Measurements from ENCODE around the gene DIAPH2. TPM values are rescaled to one million over a fixed set of nuclear protein-coding genes. Genes with fewer than 3 reads are reported as not detected.

Gene DIAPH2
- total RNA-seq, 1 donor from 2014 or later: 32.9 TPM

- TF ChIP-seq CTCF (IDR thresholded peaks at IDR 0.05): no peak
- no peaks in the 10 kb centered on the region for H3K9me3 ChIP-seq
- peak overlapping the region; percentile 70 for H3K4me3 ChIP-seq
- DNase-seq (peak; percentile 74), ATAC-seq (peak; percentile 74)
- intact Hi-C loops (cut with DNase I): no loop called here
- H3K36me3 ChIP-seq: no peaks in the 10 kb centered on the region
- H3K4me1 ChIP-seq: no peaks in the 10 kb centered on the region
- H3K27me3 ChIP-seq: no peaks in the 10 kb centered on the region
- peak overlapping the region; percentile 86 for H3K27ac ChIP-seq
These were observed 813 bp downstream of the DIAPH2 start for GRCh38 chrX:96685210-96686099.

GRCh38 chrX:96687776-96688175, 3.1 kb downstream of the DIAPH2 start:
- no peak for DNase-seq
- no peaks in the 10 kb centered on the region for H3K9me3 ChIP-seq
- no peak overlapping the region for H3K4me3 ChIP-seq
- H3K27ac ChIP-seq: no peak overlapping the region
- no peaks in the 10 kb centered on the region for H3K36me3 ChIP-seq
- H3K4me1 ChIP-seq: peaks cover 6% of the 10 kb centered on the region
- no peak for TF ChIP-seq CTCF (IDR thresholded peaks at IDR 0.05)
- H3K27me3 ChIP-seq: no peaks in the 10 kb centered on the region
- no peak for ATAC-seq
- intact Hi-C loops (cut with DNase I): no loop called here

- Histone ChIP-seq H3K9me3 (no peaks in the 10 kb centered on the region), H3K4me3 (no peak overlapping the region), H3K4me1 (peaks cover 6% of the 10 kb centered on the region), H3K36me3 (no peaks in the 10 kb centered on the region), H3K27me3 (no peaks in the 10 kb centered on the region), H3K27ac (no peak overlapping the region)
- TF ChIP-seq CTCF (IDR thresholded peaks at IDR 0.05): no peak
- ATAC-seq: no peak
- DNase-seq: no peak
- intact Hi-C loops (cut with DNase I): no loop called here
These were observed 4.1 kb downstream of the DIAPH2 start for GRCh38 chrX:96688789-96689188.

- ATAC-seq (no peak), DNase-seq (no peak)
- no peaks in the 10 kb centered on the region for H3K27me3 ChIP-seq
- intact Hi-C loops (cut with DNase I): no loop called here
- H3K27ac ChIP-seq: no peak overlapping the region
- TF ChIP-seq CTCF (IDR thresholded peaks at IDR 0.05): no peak
- no peak overlapping the region for H3K4me3 ChIP-seq
- H3K4me1 ChIP-seq: peaks cover 6% of the 10 kb centered on the region
- no peaks in the 10 kb centered on the region for H3K9me3 ChIP-seq
- no peaks in the 10 kb centered on the region for H3K36me3 ChIP-seq
These were observed 5.3 kb downstream of the DIAPH2 start for GRCh38 chrX:96689991-96690390.

GRCh38 chrX:96692454-96692853, 7.8 kb downstream of the DIAPH2 start:
- Histone ChIP-seq H3K4me1 (peaks cover 6% of the 10 kb centered on the region), H3K36me3 (no peaks in the 10 kb centered on the region), H3K9me3 (no peaks in the 10 kb centered on the region), H3K4me3 (no peak overlapping the region), H3K27me3 (no peaks in the 10 kb centered on the region), H3K27ac (peak overlapping the region; percentile 11)
- peak; percentile 36 for ATAC-seq
- DNase-seq: no peak
- TF ChIP-seq CTCF (IDR thresholded peaks at IDR 0.05): no peak
- intact Hi-C loops (cut with DNase I): no loop called here
